Endothelial cell of umbilical vein (primary cell): ENCODE data around the gene TMEM145. TPM values are rescaled to one million over a fixed set of nuclear protein-coding genes. Genes with fewer than 3 reads are reported as not detected.

Experiments
- BruUV-seq: library from RNA; stranded (reverse); fragments of 400-500 nt; replicated peaks from 2 replicates; lab custom pipeline; 2021; lab: Mats Ljungman, UMichigan
- CTCF ChIA-PET: fragments of 300-600, 350-600 bp; sonication (Branson Sonifier 250); formaldehyde crosslinking; loops from one replicate; lab custom pipeline; 2021; ENCODE audit warnings: antibody characterized with exemption, inconsistent platforms; lab: Charles Lee
- POLR2A ChIA-PET: fragments of 300-600, 350-600 bp; sonication (Branson Sonifier 250); formaldehyde crosslinking; loops from one replicate; lab custom pipeline; 2021; ENCODE audit warnings: antibody characterized with exemption, inconsistent platforms; lab: Charles Lee
- DNase-seq: peaks from one replicate; pipeline ENCODE4 v3.0.0-alpha.2; 2011; ENCODE audit warnings: low read depth, low spot score
- FAIRE-seq: peaks from 2 replicates; lab custom pipeline; 2011; peaks lifted over from hg19 to GRCh38; lab: Jason Lieb, UNC
- H2AFZ ChIP-seq: 2 replicates; pipeline ENCODE4 v1.6.0; 2012; ENCODE audit warnings: low read depth, low read length, control low read depth, inconsistent platforms
- H3K27ac ChIP-seq: 2 replicates; pipeline ENCODE4 v1.5.1; 2011; ENCODE audit warnings: low read depth, mild to moderate bottlenecking, control low read depth, low read length, moderate library complexity; ENCODE audit not compliant: insufficient read depth
- H3K27me3 ChIP-seq, 2 experiments: 2 replicates each; pipeline versions ENCODE4 v1.6.0 to v1.6.1; 2011; ENCODE audit warnings: low read length in 2 of 2, mixed read lengths in 1 of 2; ENCODE audit not compliant: control insufficient read depth in 2 of 2, insufficient read depth in 2 of 2
- H3K36me3 ChIP-seq, 2 experiments: 2 replicates in 1 of 2; 3 replicates in 1 of 2; pipeline ENCODE4 v1.5.1; 2011; ENCODE audit warnings: low read length in 2 of 2, mild to moderate bottlenecking in 1 of 2, moderate library complexity in 1 of 2; ENCODE audit not compliant: control insufficient read depth in 2 of 2, insufficient read depth in 2 of 2; ENCODE audit errors: extremely low read depth in 1 of 2
- H3K4me1 ChIP-seq: 3 replicates; pipeline ENCODE4 v1.5.1; 2011; ENCODE audit warnings: mild to moderate bottlenecking, low read length; ENCODE audit not compliant: control insufficient read depth, insufficient read depth; ENCODE audit errors: extremely low read depth
- H3K4me2 ChIP-seq: 2 replicates; pipeline ENCODE4 v1.6.1; 2011; ENCODE audit warnings: low read length, control low read depth, mixed read lengths; ENCODE audit not compliant: insufficient read depth
- H3K4me3 ChIP-seq, 3 experiments: fragments of 200-600 bp in 1 of 3; sonication (generic), shearing (Covaris generic) in 1 of 3; replicated peaks in 1 of 3; 2 replicates each; pipeline ENCODE4 v1.5.1; 2011 to 2016; ENCODE audit warnings: control low read depth in 3 of 3, low read length in 3 of 3, mild to moderate bottlenecking in 2 of 3, inconsistent platforms in 1 of 3, low read depth in 1 of 3, moderate library complexity in 1 of 3; ENCODE audit not compliant: insufficient read depth in 1 of 3
- H3K79me2 ChIP-seq: 2 replicates; pipeline ENCODE4 v1.6.0; 2012; ENCODE audit warnings: low read length, inconsistent platforms; ENCODE audit not compliant: control insufficient read depth, insufficient read depth
- H3K9ac ChIP-seq: replicated peaks from 2 replicates; pipeline ENCODE3; 2011; ENCODE audit warnings: low read length, control low read depth; ENCODE audit not compliant: insufficient read depth; ENCODE audit errors: extremely low read depth
- H3K9me1 ChIP-seq: replicated peaks from 3 replicates; pipeline ENCODE4 v1.6.0; 2011; ENCODE audit warnings: mild to moderate bottlenecking, low read length; ENCODE audit not compliant: control insufficient read depth, insufficient read depth; ENCODE audit errors: extremely low read depth
- H3K9me3 ChIP-seq: replicated peaks from 2 replicates; pipeline ENCODE4 v1.5.1; 2012; ENCODE audit warnings: low read length, inconsistent platforms; ENCODE audit not compliant: control insufficient read depth, insufficient read depth
- H4K20me1 ChIP-seq: replicated peaks from 2 replicates; pipeline ENCODE3; 2011; ENCODE audit warnings: mild to moderate bottlenecking, low read length; ENCODE audit not compliant: control insufficient read depth, insufficient read depth; ENCODE audit errors: extremely low read depth
- CTCF ChIP-seq, 2 donors: IDR thresholded peaks; 1 replicate in 1 of 2; 2 replicates in 1 of 2; pipeline ENCODE4 v1.5.1; 2011; ENCODE audit warnings: low read length in 2 of 2, mild to moderate bottlenecking in 2 of 2, moderate library complexity in 2 of 2, control low read depth in 1 of 2, inconsistent platforms in 1 of 2, low read depth in 1 of 2; ENCODE audit not compliant: insufficient read depth in 1 of 2; ENCODE audit errors: extremely low read depth in 1 of 2
- EZH2 ChIP-seq: IDR thresholded peaks from 2 replicates; pipeline ENCODE4 v1.6.1; 2012; ENCODE audit warnings: borderline replicate concordance, low read depth, mild to moderate bottlenecking, moderate library complexity, low read length, inconsistent platforms; ENCODE audit not compliant: severe bottlenecking
- FOS ChIP-seq: IDR thresholded peaks from 2 replicates; pipeline ENCODE4 v1.6.1; 2011; ENCODE audit warnings: mild to moderate bottlenecking, low read length, moderate library complexity, borderline replicate concordance; ENCODE audit not compliant: insufficient read depth
- GATA2 ChIP-seq: IDR thresholded peaks from 2 replicates; pipeline ENCODE4 v1.7.0; 2011; ENCODE audit warnings: low read depth, mild to moderate bottlenecking, moderate library complexity, mixed read lengths, low read length; ENCODE audit not compliant: insufficient read length, insufficient read depth
- JUN ChIP-seq: IDR thresholded peaks from 2 replicates; pipeline ENCODE4 v1.6.1; 2011; ENCODE audit warnings: borderline replicate concordance, low read depth; ENCODE audit not compliant: insufficient read length, insufficient read depth
- MYC ChIP-seq: IDR thresholded peaks from one replicate; pipeline ENCODE4 v1.6.1; 2011; ENCODE audit warnings: mild to moderate bottlenecking, low read depth, low read length
- POLR2A ChIP-seq: IDR thresholded peaks from 2 replicates; pipeline ENCODE4 v1.6.1; 2012; ENCODE audit warnings: low read depth, mild to moderate bottlenecking, control low read depth, low read length
- POLR2AphosphoS5 ChIP-seq: IDR thresholded peaks from 2 replicates; pipeline ENCODE4 v1.6.1; 2012; ENCODE audit warnings: low read depth, mild to moderate bottlenecking, control low read depth, low read length, moderate library complexity; ENCODE audit not compliant: insufficient read depth
- dilution Hi-C: fragments of 300-500 bp; cut with MboI; formaldehyde crosslinking; loops from one replicate; pipeline ENCODE4 v1.15.0; 2019; ENCODE audit warnings: low sequenced_read_pairs; ENCODE audit not compliant: extremely low pct_ligation_motif_present
- intact Hi-C: fragments of 100-400 bp; cut with micrococcal nuclease; formaldehyde crosslinking; loops from one replicate; pipeline ENCODE4 v1.10.0; 2022
- polyA plus RNA-seq, 4 experiments: library from polyadenylated mRNA; depleted of rRNA in 3 of 4; stranded (reverse) in 3 of 4; unstranded in 1 of 4; fragments of >200 nt; gene quantifications; 2 replicates each; pipeline versions ENCODE4 v1.2.1 to v1.2.3, GENCODE V29; 2011 to 2012; ENCODE audit warnings: missing spikeins in 1 of 4
- total RNA-seq: library from RNA; stranded (reverse); gene quantifications from 2 replicates; pipeline ENCODE4 v1.2.3, GENCODE V29; 2021
- TF ChIP-seq, protein P1 (sequence below): IDR thresholded peaks from 2 replicates; pipeline ENCODE4 v1.6.1; 2011; ENCODE audit not compliant: insufficient read depth, insufficient read length

The TMEM145 gene
- total and polyA plus RNA-seq, 2 donors (not counting 3 experiments of a cell fraction or from before 2014, with no cell fraction given) = not detected

DNA sequence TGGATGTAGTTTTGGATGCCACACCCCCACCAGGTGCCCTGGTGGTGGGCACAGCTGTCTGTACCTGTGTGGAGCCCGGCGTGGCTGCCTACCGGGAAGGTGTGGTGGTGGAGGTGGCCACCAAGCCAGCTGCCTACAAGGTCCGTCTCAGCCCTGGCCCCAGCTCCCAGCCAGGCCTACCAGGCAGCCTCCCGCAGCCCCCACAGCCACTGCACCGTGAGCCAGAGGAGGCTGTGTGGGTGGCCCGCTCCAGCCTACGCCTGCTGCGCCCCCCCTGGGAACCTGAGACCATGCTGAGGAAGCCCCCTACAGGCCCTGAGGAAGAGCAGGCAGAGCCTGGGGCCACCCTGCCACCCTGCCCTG lies 40.6 kb upstream of the TMEM145 start:
- Histone ChIP-seq H3K36me3 (peaks cover 12 to 28% of the 10 kb centered on the region in 2 experiments), H3K9ac (no peak overlapping the region), H4K20me1 (no peaks in the 10 kb centered on the region), H3K9me3 (no peaks in the 10 kb centered on the region), H3K27me3 (no peaks in the 10 kb centered on the region), H2AFZ (no peak overlapping the region), H3K79me2 (peaks cover 44% of the 10 kb centered on the region), H3K27ac (no peak overlapping the region), H3K9me1 (no peaks in the 10 kb centered on the region), H3K4me3 (no peak overlapping the region), H3K4me2 (no peak overlapping the region), H3K4me1 (peaks cover 28% of the 10 kb centered on the region)
- dilution Hi-C loops (no loop called here), intact Hi-C loops (no loop called here)
- BruUV-seq = no TSS peak
- FAIRE-seq (no peak), DNase-seq (no peak)
- TF ChIP-seq MYC = no peak
- TF ChIP-seq, protein P1, sequence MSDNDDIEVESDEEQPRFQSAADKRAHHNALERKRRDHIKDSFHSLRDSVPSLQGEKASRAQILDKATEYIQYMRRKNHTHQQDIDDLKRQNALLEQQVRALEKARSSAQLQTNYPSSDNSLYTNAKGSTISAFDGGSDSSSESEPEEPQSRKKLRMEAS = no peak
- no peak for TF ChIP-seq JUN
- no peak for TF ChIP-seq FOS
- no peak for TF ChIP-seq GATA2
- no peak for TF ChIP-seq POLR2A
- TF ChIP-seq EZH2 = no peak
- TF ChIP-seq POLR2AphosphoS5 = no peak
- TF ChIP-seq CTCF (IDR thresholded peaks at IDR 0.05; ENCODE audit: extremely low read depth in 1 of 2, insufficient read depth in 1 of 2, low read depth in 1 of 2, low read length in 2 of 2) = no peak
- POLR2A ChIA-PET = no interaction called here
- CTCF ChIA-PET = interaction anchor here (3.6 kb wide), 1 partner anchor 26 kb away, joined by 23 read pairs; no protein-coding TSS in a partner anchor
